Measurements from ENCODE around the gene BEST4. TPM values are rescaled to one million over a fixed set of nuclear protein-coding genes. Genes with fewer than 3 reads are reported as not detected.

BEST4 gene
- total and polyA plus RNA-seq, 2 of the 13 experiments (the other 11 are each of a cell fraction or from before 2014, with no cell fraction given) = 0.77 to 1.4 TPM

- Histone ChIP-seq H2AFZ (ENCODE audit: low read length) (no peak overlapping the region), H3K27me3 (ENCODE audit: control insufficient read depth in 1 of 2, insufficient read depth in 2 of 2, low read length in 2 of 2) (no peaks in the 10 kb centered on the region), H3K9me3 (ENCODE audit: low read length) (no peaks in the 10 kb centered on the region), H3K4me1 (ENCODE audit: insufficient read depth, low read length) (peaks cover 14% of the 10 kb centered on the region), H3K9ac (ENCODE audit: insufficient read depth, low read depth, low read length) (no peak overlapping the region), H3K4me3 (replicated peaks in 1 of 3; ENCODE audit: insufficient read depth in 1 of 3, low read depth in 2 of 3, low read length in 3 of 3) (no peak overlapping the region), H4K20me1 (ENCODE audit: insufficient read depth, low read length) (no peaks in the 10 kb centered on the region), H3K4me2 (ENCODE audit: low read depth, low read length) (no peak overlapping the region), H3K36me3 (replicated peaks in 1 of 2; ENCODE audit: control insufficient read depth in 1 of 2, insufficient read depth in 2 of 2, low read length in 2 of 2) (peaks cover 31 to 57% of the 10 kb centered on the region in 2 experiments), H3K79me2 (ENCODE audit: insufficient read depth, low read length) (peaks cover 19% of the 10 kb centered on the region), H3K27ac (ENCODE audit: extremely low read length, insufficient read depth, low read length) (no peak overlapping the region)
- POLR2A ChIA-PET = interaction anchor here (1.8 kb wide), 1 partner anchor 28 kb away, joined by 8 read pairs; the partner anchor contains the start of gene RPS8
- 97% methylated on average over 3 of the region's 3 CpGs for WGBS (ENCODE audit: low lambda C conversion rate)
- DNase-seq (ENCODE audit: low spot score) = no peak
- in situ Hi-C loops (cut with HindIII; ENCODE audit: extremely low pct_ligation_motif_present, low pct_unique_long_range_greater_than_20kb) = no loop called here
- TF ChIP-seq ZNF337 (CRISPR knock-in tag; IDR thresholded peaks at IDR 0.05; ENCODE audit: borderline replicate concordance, low read depth) (no peak), TFE3 (CRISPR knock-in tag; IDR thresholded peaks at IDR 0.05) (no peak), NR1H2 (CRISPR knock-in tag; IDR thresholded peaks at IDR 0.05; ENCODE audit: borderline replicate concordance, low read depth) (no peak), THAP9 (CRISPR knock-in tag; IDR thresholded peaks at IDR 0.05; ENCODE audit: borderline replicate concordance) (no peak), ZNF343 (CRISPR knock-in tag; IDR thresholded peaks at IDR 0.05) (no peak)
- no TSS peak for BruUV-seq (replicated peaks)
- FAIRE-seq = no peak
- no peak; the same call in 2 of the 3 replicates for ATAC-seq
- intact Hi-C loops (cut with micrococcal nuclease; ENCODE audit: unreplicated experiment) = no loop called here
- CTCF ChIA-PET (ENCODE audit: low intra/inter-chr PET ratio, low total read pairs) = no interaction called here
Observed at GRCh38 chr1:44747878-44748277, 40.1 kb downstream of the BEST4 start.

All from HepG2 (cell line).